Osteocyte (in vitro differentiated cells): ENCODE results near the gene GOT1. TPM values are rescaled to one million over a fixed set of nuclear protein-coding genes. Genes with fewer than 3 reads are reported as not detected.

Experiments used
- DNase-seq: peaks from one replicate; pipeline ENCODE4 v3.0.0; 2021; ENCODE audit warnings: mixed read lengths; ENCODE audit not compliant: unreplicated experiment; ENCODE audit errors: extremely low spot score
- H3K27ac Mint-ChIP-seq: one replicate; pipeline ENCODE4 v1.8.0; 2021; ENCODE audit warnings: mild to moderate bottlenecking, mixed read lengths; ENCODE audit not compliant: unreplicated experiment
- H3K27me3 Mint-ChIP-seq: one replicate; pipeline ENCODE4 v1.8.0; 2021; ENCODE audit warnings: mixed read lengths; ENCODE audit not compliant: unreplicated experiment
- H3K36me3 Mint-ChIP-seq: one replicate; pipeline ENCODE4 v1.8.0; 2021; ENCODE audit warnings: mixed read lengths; ENCODE audit not compliant: unreplicated experiment
- H3K4me1 Mint-ChIP-seq: one replicate; pipeline ENCODE4 v1.8.0; 2021; ENCODE audit warnings: mixed read lengths; ENCODE audit not compliant: unreplicated experiment
- H3K4me3 Mint-ChIP-seq: one replicate; pipeline ENCODE4 v1.8.0; 2021; ENCODE audit warnings: mild to moderate bottlenecking, moderate library complexity, mixed read lengths; ENCODE audit not compliant: unreplicated experiment
- H3K9me3 Mint-ChIP-seq: one replicate; pipeline ENCODE4 v1.8.0; 2021; ENCODE audit warnings: mixed read lengths; ENCODE audit not compliant: unreplicated experiment
- long read RNA-seq: library from polyadenylated mRNA; unstranded; transcript quantifications from one replicate; pipeline ENCODE4 v2.0.0, GENCODE V29; 2021
- total RNA-seq: library from RNA; stranded (reverse); gene quantifications from 2 replicates; pipeline ENCODE4 v1.2.1, GENCODE V29; 2021
- TF ChIP-seq, protein P1 (sequence below): fragments of 200-600 bp; sonication (generic); IDR thresholded peaks from 2 replicates; pipeline ENCODE4 v1.5.0; 2021; ENCODE audit warnings: antibody characterized with exemption, mild to moderate bottlenecking, moderate library complexity

The GOT1 gene
- total RNA-seq, result 31.5 and 35.4 TPM in 2 replicates
- long read RNA-seq, transcript GOT1-201 (9 exons, 2,923 nt), result major isoform, 495 of 544 reads
- long read RNA-seq, partial matches to known transcripts, result 4 of 544 reads
- long read RNA-seq, other reads (novel, unspliced or antisense), result 41 of 544 reads

DNA sequence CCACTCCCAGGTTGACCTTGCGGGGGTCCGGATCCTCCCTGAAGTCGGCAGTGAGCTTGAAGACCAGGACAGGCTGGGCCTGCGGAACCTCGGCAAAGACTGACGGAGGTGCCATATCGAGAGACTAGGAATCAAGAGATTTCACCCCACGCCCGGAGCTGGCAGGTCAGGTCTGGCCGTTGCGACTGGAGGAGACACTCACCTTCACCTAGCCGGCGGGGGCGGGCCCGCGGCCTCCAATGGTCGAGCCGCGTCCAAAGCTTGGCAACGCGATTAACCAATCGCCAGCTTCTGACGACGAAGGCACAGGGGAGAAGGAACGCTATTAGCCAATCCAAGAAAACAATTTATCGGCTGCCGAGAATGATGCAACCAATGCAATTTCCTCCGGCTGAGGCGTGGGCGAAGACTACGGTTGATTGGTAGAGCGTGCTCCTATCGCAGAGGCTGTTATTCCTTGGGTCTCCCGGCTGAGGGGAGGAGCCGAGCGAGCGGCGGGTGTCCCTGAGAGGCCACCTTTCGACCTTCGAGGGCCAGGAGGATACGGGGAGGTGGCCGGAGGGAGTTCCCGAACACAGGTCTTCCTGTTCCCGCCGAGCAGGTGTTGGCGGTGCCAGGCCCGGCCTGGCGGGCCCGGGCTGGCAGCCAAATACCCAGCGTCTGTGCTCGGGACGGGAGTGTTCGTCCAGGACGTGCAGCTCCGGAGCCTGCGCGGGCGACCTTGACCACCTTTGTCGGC lies at the start of gene GOT1:
GOT1 (minus strand) TSS at position 174 of the 739 bp plus-strand sequence; CDS start at position 115, 59 bp downstream.
- Mint-ChIP-seq H3K27ac (peak within 1 kb of the TSS; percentile 97), H3K9me3 (no peaks in the 10 kb centered on the region), H3K27me3 (no peaks in the 10 kb centered on the region), H3K36me3 (peaks cover under 1% of the 10 kb centered on the region), H3K4me1 (peaks cover 27% of the 10 kb centered on the region), H3K4me3 (peak within 1 kb of the TSS; percentile 94)
- peak; percentile 97 for DNase-seq
- TF ChIP-seq, protein P1, sequence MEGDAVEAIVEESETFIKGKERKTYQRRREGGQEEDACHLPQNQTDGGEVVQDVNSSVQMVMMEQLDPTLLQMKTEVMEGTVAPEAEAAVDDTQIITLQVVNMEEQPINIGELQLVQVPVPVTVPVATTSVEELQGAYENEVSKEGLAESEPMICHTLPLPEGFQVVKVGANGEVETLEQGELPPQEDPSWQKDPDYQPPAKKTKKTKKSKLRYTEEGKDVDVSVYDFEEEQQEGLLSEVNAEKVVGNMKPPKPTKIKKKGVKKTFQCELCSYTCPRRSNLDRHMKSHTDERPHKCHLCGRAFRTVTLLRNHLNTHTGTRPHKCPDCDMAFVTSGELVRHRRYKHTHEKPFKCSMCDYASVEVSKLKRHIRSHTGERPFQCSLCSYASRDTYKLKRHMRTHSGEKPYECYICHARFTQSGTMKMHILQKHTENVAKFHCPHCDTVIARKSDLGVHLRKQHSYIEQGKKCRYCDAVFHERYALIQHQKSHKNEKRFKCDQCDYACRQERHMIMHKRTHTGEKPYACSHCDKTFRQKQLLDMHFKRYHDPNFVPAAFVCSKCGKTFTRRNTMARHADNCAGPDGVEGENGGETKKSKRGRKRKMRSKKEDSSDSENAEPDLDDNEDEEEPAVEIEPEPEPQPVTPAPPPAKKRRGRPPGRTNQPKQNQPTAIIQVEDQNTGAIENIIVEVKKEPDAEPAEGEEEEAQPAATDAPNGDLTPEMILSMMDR, result no peak

DNA sequence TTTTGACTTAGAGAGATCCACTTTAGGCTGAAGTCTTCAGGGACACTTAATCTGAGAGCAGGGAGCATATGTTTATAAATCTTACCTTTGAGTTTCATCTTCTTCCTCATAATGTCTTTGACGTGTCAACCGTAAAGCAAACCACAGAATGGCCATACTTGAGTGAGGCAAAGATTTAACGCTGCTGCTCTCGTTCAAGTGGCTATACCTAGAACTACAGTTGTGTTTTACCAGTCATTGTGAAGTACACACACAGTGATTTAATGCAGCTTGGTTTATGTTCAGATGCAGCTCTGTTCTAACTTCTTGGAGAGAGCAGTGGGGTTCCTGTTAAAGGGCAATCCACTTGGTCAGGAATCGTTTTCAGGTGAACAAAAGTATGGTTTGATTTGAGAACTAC lies 39.9 kb upstream of the GOT1 start:
- TF ChIP-seq, protein P1, result no peak
- Mint-ChIP-seq H3K36me3 (no peaks in the 10 kb centered on the region), H3K27me3 (peaks cover 32% of the 10 kb centered on the region), H3K27ac (no peak overlapping the region), H3K4me3 (no peak overlapping the region), H3K9me3 (no peaks in the 10 kb centered on the region), H3K4me1 (no peaks in the 10 kb centered on the region)
- no peak for DNase-seq

DNA sequence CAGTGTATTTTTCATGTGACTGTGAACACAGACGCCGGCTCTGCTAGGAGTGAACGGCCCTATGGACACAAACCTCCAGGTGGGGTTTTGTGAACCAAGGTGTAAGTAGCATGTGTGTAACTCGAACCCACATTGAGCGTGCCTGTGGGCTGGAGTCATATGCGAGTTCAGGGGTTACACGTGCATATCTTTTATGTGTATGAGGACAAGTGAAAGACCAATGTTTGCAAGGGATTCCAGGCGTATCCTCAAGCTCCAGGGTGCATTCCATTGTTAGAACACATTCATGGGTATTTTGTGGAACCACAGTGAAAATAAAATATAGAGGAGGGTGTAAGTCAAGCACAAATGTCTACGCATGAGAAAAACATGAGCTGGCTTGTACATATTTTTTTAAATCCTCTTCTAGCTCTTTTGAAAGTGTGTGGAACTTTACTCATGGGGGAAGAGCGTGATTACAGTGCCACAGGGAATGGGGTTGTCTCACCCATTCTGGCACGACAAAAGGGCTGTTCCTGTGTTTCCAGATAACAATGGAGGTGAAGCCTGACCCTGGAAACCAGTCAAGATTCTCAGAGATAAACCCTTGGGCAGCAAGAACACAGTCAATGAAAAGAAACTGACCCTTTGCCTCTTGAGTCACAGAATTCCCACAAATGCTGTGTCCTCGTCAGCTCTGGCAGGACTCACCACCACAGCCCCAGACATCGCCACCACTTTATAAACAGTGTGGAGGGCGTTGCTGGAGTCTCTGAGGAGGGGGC lies 37.0 kb upstream of the GOT1 start:
- Mint-ChIP-seq H3K4me1 (no peaks in the 10 kb centered on the region), H3K27ac (no peak overlapping the region), H3K36me3 (no peaks in the 10 kb centered on the region), H3K27me3 (peaks cover 23% of the 10 kb centered on the region), H3K9me3 (no peaks in the 10 kb centered on the region), H3K4me3 (no peak overlapping the region)
- DNase-seq, result no peak
- TF ChIP-seq, protein P1, result no peak

DNA sequence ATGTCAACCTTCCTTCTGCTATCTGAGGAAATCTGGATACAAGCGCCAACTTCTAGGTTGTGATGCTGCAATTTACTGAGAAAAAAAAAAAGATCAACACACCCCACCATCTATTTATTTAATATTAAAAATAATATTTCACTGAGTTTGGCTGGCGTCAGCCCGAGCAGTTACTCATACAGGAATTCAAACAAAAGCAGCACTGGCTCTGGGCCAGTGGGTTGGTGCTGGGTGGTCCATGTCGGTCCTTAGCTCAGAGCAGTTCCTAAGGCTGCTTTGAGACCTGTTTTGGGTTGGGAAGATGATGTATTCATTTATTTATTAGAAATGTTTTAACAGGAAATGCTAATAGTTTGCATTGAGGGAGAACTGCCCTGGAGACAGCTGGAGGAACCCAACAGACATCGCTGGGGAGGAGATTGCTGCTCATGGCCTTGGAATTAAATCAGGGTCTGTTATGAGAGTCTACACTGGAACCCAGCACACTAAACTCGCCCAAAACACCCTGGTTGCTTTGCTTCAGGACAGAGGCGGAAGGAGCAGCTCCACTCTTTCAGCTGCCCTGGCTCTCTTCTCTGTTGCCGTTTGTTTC lies 36.3 kb upstream of the GOT1 start:
- peaks cover 21% of the 10 kb centered on the region for H3K27me3 Mint-ChIP-seq
- no peaks in the 10 kb centered on the region for H3K9me3 Mint-ChIP-seq
- H3K36me3 Mint-ChIP-seq, result no peaks in the 10 kb centered on the region
- no peak for DNase-seq
- H3K27ac Mint-ChIP-seq, result no peak overlapping the region
- TF ChIP-seq, protein P1, result no peak
- H3K4me3 Mint-ChIP-seq, result no peak overlapping the region
- H3K4me1 Mint-ChIP-seq, result no peaks in the 10 kb centered on the region
